ENCODE results near the gene RFX7. TPM values are rescaled to one million over a fixed set of nuclear protein-coding genes. Genes with fewer than 3 reads are reported as not detected.

The RFX7 gene
- total RNA-seq, 1 experiment from 2014 or later, result 18.1 TPM

GRCh38 chr15:56175788-56176187 is 67.9 kb downstream of the RFX7 start:
- H3K27me3 ChIP-seq (ENCODE audit: insufficient read depth, low read length), result no peaks in the 10 kb centered on the region
- no peak overlapping the region for H2AFZ ChIP-seq (ENCODE audit: low read depth, low read length, poor library complexity, severe bottlenecking)
- H3K4me3 ChIP-seq (replicated peaks in 1 of 2; ENCODE audit: low read depth in 1 of 2, low read length in 2 of 2), result no peak overlapping the region
- H3K9me3 ChIP-seq (ENCODE audit: control insufficient read depth in 1 of 2, insufficient read depth in 1 of 2, low read depth in 1 of 2, low read length in 2 of 2), result no peaks in the 10 kb centered on the region
- H3K9ac ChIP-seq (ENCODE audit: low read length), result no peak overlapping the region
- H3K79me2 ChIP-seq (ENCODE audit: insufficient read depth, low read length), result peaks cover 28% of the 10 kb centered on the region
- H3K4me2 ChIP-seq (ENCODE audit: low read length), result no peak overlapping the region
- no peaks in the 10 kb centered on the region for H3K9me2 ChIP-seq (ENCODE audit: insufficient read depth)
- no peaks in the 10 kb centered on the region for H4K20me1 ChIP-seq (ENCODE audit: insufficient read depth)
- DNase-seq (ENCODE audit: low read depth, low spot score), result no peak
- no peaks in the 10 kb centered on the region for H3K36me3 ChIP-seq (ENCODE audit: control insufficient read depth in 1 of 2, insufficient read depth in 2 of 2, low read length in 2 of 2)
- BruUV-seq (replicated peaks), result no TSS peak
- ChIA-PET RAD21 (ENCODE audit: low non-redundant PET in 1 of 2, low total read pairs in 2 of 2, uncharacterized antibody in 2 of 2, unreplicated experiment in 2 of 2) (no interaction called here), CTCF (no interaction called here), POLR2A (no interaction called here)
- no peak for TF ChIP-seq CTCF (IDR thresholded peaks at IDR 0.05 in 2 of 3, conservative IDR thresholded peaks at IDR 0.05 in 1 of 3; ENCODE audit: borderline replicate concordance in 1 of 3, insufficient read depth in 1 of 3, low read depth in 2 of 3, low read length in 2 of 3)
- no peak overlapping the region for H3K27ac ChIP-seq (ENCODE audit: low read depth, low read length)
- H3K4me1 ChIP-seq (ENCODE audit: control insufficient read depth in 1 of 2, insufficient read depth in 2 of 2, low read length in 2 of 2), result peaks cover 0 to 12% of the 10 kb centered on the region in 2 experiments; a peak in 1 of 4 replicates
- ATAC-seq, result no peak
- intact Hi-C loops (cut with micrococcal nuclease), result no loop called here

- CTCF ChIA-PET, result no interaction called here
- H3K27ac ChIP-seq (ENCODE audit: low read depth, low read length), result no peak overlapping the region
- no peaks in the 10 kb centered on the region for H4K20me1 ChIP-seq (ENCODE audit: insufficient read depth)
- intact Hi-C loops (cut with micrococcal nuclease), result no loop called here
- H3K27me3 ChIP-seq (ENCODE audit: insufficient read depth, low read length), result no peaks in the 10 kb centered on the region
- no peaks in the 10 kb centered on the region for H3K36me3 ChIP-seq (ENCODE audit: control insufficient read depth in 1 of 2, insufficient read depth in 2 of 2, low read length in 2 of 2)
- no peaks in the 10 kb centered on the region for H3K9me3 ChIP-seq (ENCODE audit: control insufficient read depth in 1 of 2, insufficient read depth in 1 of 2, low read depth in 1 of 2, low read length in 2 of 2)
- H2AFZ ChIP-seq (ENCODE audit: low read depth, low read length, poor library complexity, severe bottlenecking), result no peak overlapping the region
- TF ChIP-seq MAX (IDR thresholded peaks at IDR 0.05) (no peak), ELF1 (IDR thresholded peaks at IDR 0.05; ENCODE audit: borderline replicate concordance, low read depth) (no peak), ZNF274 (IDR thresholded peaks at IDR 0.05; ENCODE audit: low read depth, low read length) (no peak), EZH2 (IDR thresholded peaks at IDR 0.05) (no peak), CEBPB (IDR thresholded peaks at IDR 0.05; ENCODE audit: low read depth) (no peak), CBX3 (IDR thresholded peaks at IDR 0.05; ENCODE audit: low read depth) (no peak), POLR2A (IDR thresholded peaks at IDR 0.05; ENCODE audit: borderline replicate concordance, extremely low read depth, insufficient read depth, insufficient read length) (no peak), POLR2AphosphoS5 (IDR thresholded peaks at IDR 0.05; ENCODE audit: low read depth, low read length) (no peak), EZH2phosphoT487 (IDR thresholded peaks at IDR 0.05; ENCODE audit: borderline replicate concordance) (no peak), SRF (IDR thresholded peaks at IDR 0.05; ENCODE audit: low read depth) (no peak), SP1 (IDR thresholded peaks at IDR 0.05; ENCODE audit: low read depth) (no peak)
- H3K9ac ChIP-seq (ENCODE audit: low read length), result no peak overlapping the region
- peaks cover 26% of the 10 kb centered on the region for H3K79me2 ChIP-seq (ENCODE audit: insufficient read depth, low read length)
- BruUV-seq (replicated peaks), result no TSS peak
- ATAC-seq (no peak), DNase-seq (ENCODE audit: low read depth, low spot score) (no peak)
- no peaks in the 10 kb centered on the region for H3K9me2 ChIP-seq (ENCODE audit: insufficient read depth)
- no peak overlapping the region for H3K4me2 ChIP-seq (ENCODE audit: low read length)
- no peak overlapping the region for H3K4me3 ChIP-seq (replicated peaks in 1 of 2; ENCODE audit: low read depth in 1 of 2, low read length in 2 of 2)
- H3K4me1 ChIP-seq (ENCODE audit: control insufficient read depth in 1 of 2, insufficient read depth in 2 of 2, low read length in 2 of 2), result peaks cover 0 to 12% of the 10 kb centered on the region in 2 experiments; a peak in 1 of 4 replicates
- RAD21 ChIA-PET (ENCODE audit: low non-redundant PET in 1 of 2, low total read pairs in 2 of 2, uncharacterized antibody in 2 of 2, unreplicated experiment in 2 of 2), result no interaction called here
- POLR2A ChIA-PET, result no interaction called here
Observed at GRCh38 chr15:56174649-56175048, 69.0 kb downstream of the RFX7 start.
